WTC11 (cell line): ENCODE results near the gene GOLGA2.

Experiments
- ATF2 ChIP-seq: sonication (generic); formaldehyde crosslinking; IDR thresholded peaks from 2 replicates; pipeline ENCODE4 v1.8.1; 2022; ENCODE audit warnings: low read depth, missing genetic modification reagents, borderline replicate concordance
- CREB1 ChIP-seq: sonication (generic); formaldehyde crosslinking; IDR thresholded peaks from 2 replicates; pipeline ENCODE4 v1.8.0; 2023; ENCODE audit warnings: mild to moderate bottlenecking, missing genetic modification reagents
- CTCF ChIP-seq: fragments of 200-600 bp; IDR thresholded peaks from 2 replicates; pipeline ENCODE4 v1.8.0; 2022; ENCODE audit warnings: antibody characterized with exemption
- E2F1 ChIP-seq: sonication (generic); formaldehyde crosslinking; IDR thresholded peaks from 2 replicates; pipeline ENCODE4 v1.8.0; 2022; ENCODE audit warnings: mild to moderate bottlenecking, missing genetic modification reagents
- HMGXB4 ChIP-seq: sonication (generic); formaldehyde crosslinking; IDR thresholded peaks from 2 replicates; pipeline ENCODE4 v1.8.1; 2023; ENCODE audit warnings: mild to moderate bottlenecking, moderate library complexity, missing genetic modification reagents
- JUN ChIP-seq: sonication (generic); formaldehyde crosslinking; IDR thresholded peaks from 2 replicates; pipeline ENCODE4 v1.8.0; 2023; ENCODE audit warnings: mild to moderate bottlenecking, missing genetic modification reagents
- NR3C1 ChIP-seq: sonication (generic); formaldehyde crosslinking; conservative IDR thresholded peaks from 2 replicates; pipeline ENCODE4 v1.8.1; 2023; ENCODE audit warnings: low read depth, mild to moderate bottlenecking, missing genetic modification reagents
- ZNF281 ChIP-seq: sonication (generic); formaldehyde crosslinking; IDR thresholded peaks from 2 replicates; pipeline ENCODE4 v1.8.0; 2023; ENCODE audit warnings: mild to moderate bottlenecking, missing genetic modification reagents

DNA sequence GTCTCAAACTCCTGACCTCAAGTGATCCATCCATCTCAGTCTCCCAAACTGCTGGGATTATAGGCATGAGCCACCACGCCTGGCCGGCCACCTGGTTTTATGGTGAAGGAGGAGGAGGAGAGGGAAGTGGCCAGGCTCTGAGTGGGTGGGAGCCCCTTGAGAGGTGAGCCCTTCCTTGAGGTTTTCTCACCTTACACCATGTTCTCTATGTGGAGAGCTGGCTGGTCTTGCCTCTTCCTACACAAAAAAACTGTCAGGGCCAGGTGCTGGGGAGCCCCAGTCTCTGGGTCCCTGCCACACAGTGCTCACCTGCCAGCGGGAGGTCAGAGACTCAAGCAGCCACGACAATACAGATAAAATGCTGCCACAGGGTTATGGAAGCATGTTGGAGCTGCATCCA lies 18.3 kb upstream of the GOLGA2 start:
- TF ChIP-seq JUN (CRISPR knock-in tag) (no peak), HMGXB4 (CRISPR knock-in tag) (no peak), CTCF (no peak), NR3C1 (CRISPR knock-in tag) (no peak), ATF2 (CRISPR knock-in tag) (no peak), CREB1 (no peak), ZNF281 (CRISPR knock-in tag) (no peak), E2F1 (CRISPR knock-in tag) (no peak)
